Cerebellar nuclear complex (tissue), 1 donor: ENCODE results near the gene GCNT4.

Source experiments
- DNase-seq, 2 experiments: peaks; one replicate each; lab custom pipeline; 2025; lab: John Stamatoyannopoulos, UW

The GCNT4 gene

DNA sequence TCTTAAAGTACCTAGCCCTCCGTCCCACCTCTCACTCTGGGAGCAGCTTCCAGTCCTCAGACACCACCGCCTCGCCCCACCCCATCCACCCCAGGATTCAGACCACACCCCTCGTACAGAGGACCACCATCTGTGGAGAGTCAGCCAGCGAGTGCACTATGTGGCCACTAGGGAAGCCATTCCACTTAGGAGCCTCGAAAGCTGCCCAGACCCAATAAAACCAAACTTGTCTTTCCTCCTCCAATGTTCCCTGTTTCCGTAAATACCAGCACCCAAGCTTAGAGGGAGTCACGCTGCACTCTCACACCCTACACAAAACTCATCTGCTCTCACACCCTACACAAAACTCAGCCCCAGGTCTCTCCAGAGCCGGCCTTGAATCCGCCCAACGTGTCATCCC is 1.9 kb downstream of the GCNT4 start:
- no peak for DNase-seq

DNA sequence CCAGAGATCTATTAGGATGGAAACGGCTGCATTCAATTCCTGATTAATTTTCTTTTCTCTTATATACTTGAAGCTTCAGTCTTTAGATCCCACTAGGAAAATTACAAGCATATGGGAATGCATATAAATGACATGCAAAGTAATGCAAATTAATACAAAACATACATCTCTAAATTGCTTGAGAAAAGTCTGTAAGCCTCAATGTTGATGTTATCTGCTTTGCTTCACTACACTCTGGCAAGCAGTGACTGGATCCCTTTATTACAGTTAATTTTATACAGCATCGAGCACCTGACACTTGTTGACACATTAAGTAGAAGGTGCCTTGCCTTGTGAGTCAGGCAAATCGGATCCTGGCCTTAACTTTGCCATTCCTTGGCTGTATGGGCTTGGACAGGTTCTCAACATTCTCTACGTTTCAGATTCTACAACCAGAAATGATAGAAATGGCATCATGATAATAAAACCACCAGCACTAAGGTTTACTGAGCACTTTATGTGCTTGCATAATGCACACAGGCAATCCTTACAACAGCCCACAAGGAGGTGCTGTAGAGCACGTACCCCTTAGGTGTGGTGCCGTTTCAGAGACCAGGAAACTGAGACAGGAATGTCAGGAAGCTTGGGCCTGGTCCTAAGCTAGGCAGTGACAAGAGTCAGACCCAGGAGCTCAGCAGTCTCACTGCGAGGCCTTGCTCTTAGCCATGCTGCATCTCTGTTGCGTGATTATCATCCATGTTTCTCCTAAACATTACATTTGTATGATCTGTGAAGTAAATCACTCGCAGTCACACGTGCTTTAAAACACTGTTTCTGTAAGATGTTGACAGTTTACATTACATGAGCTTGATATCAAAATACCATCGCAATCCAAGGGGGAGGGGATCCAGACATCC is 2.7 kb downstream of the GCNT4 start:
- no peak for DNase-seq

DNA sequence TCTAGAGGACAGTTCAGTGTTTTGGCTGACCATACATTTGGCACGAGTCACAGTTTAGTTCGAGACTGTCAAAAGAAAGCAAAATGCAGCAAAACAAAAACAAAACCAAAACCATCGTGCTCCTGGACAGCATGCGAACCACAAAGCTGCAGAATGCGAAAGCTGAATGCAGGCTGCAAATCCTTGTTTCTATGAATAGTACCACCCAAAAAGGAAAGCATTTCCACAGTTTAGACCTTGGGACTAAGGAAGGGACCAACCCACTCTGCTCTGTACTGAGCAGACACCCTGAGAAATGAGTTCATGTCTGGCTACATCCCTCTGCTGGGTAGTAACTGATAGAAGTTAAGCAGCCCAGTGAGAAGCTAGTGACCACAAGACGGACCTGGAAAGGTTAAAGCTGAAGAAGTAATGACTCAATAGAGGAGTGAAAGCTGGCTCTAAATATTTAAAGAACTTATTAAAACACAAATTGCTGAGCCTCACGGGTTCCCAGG is 3.9 kb downstream of the GCNT4 start:
- no peak for DNase-seq

DNA sequence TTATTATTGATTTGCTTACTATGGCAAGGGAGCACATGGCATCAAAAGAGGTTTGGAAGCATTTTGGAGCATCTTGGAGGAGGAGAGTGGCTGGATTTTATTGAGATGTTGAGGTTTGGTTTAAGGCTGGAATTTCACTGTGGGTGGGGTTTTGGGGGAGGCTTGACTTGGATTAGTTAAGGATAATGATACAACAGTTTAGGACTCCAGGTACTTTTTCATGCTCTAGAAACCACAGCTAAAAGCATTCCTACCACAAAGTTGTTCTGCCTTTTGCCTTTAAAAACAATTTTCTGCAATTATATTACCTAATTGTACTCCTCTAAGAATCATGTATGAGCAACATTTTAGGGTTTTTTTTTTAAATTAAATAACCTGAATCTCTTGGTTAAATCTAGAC is 5.0 kb downstream of the GCNT4 start:
- DNase-seq, result no peak

DNA sequence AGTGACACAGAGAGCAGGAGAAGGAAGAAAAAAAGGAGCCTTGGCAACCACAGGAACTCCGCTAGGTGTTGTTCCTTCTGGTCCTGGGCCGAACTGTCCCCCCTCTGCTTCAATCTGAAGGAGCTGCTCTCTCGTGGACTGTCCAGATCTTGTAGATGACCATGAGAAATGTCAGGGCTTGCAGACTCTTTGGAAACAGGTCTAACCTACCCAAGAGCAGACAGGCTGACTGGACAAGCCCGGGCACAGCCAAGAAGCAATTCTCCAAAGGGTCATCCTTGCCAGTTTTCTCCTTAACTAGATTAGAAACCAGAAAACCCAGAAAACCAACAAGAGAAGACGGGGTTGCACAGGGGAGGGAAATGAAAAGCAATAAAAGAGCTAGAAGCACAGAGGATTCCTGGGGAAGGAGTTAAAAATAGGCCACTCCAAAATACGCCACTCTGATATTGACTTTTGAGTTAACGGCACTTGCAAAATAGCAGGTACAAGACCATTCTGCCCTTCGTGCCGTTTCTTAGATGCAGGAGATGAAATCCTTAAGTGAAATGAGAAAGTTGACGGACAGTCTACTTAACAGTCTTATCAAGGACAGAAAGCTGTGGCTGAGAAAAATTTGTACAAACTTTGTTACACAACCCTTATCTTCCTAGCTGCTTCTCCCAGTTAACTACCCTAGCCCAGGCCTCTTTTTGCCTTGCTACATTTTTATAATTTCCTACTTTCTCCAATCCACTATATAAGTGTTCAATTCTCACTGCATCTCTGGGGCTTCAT is 5.8 kb downstream of the GCNT4 start:
- no peak for DNase-seq

DNA sequence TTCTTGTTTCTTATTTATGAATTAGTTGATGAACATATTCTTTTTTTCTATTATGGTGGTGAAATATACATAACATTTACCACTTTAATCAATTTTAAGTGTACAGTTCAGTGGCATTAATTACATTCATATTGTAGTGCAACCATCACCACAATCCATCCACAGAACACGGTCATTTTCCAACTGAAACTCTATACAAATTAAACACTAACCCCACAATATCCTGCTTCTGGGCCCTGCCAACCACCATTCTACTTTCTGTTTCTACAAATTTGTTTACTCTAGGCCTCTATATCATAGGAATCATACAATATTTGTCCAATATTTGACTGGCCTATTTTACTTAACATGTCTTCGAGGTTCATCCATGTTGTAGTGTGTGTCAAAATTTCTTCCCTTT is 7.3 kb downstream of the GCNT4 start:
- no peak for DNase-seq

DNA sequence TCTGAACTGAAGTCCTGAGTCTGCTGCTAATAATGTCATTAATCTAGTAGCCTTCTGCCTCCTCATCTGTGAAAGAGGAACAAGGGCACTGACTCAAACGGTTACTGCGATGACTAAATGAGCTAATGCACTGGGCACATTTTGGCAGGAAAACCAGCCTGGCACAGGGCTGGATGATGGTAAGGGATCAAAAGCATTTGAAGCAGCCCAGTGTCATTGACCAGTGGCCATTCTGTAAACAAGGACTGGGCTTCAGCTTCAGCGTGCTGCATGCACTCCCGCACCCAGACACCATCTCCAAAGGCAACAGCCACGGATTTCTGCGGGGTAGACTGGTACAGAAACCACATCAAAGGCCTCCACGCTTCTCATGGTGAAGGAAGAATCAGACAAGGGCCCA is 8.0 kb downstream of the GCNT4 start:
- no peak for DNase-seq

DNA sequence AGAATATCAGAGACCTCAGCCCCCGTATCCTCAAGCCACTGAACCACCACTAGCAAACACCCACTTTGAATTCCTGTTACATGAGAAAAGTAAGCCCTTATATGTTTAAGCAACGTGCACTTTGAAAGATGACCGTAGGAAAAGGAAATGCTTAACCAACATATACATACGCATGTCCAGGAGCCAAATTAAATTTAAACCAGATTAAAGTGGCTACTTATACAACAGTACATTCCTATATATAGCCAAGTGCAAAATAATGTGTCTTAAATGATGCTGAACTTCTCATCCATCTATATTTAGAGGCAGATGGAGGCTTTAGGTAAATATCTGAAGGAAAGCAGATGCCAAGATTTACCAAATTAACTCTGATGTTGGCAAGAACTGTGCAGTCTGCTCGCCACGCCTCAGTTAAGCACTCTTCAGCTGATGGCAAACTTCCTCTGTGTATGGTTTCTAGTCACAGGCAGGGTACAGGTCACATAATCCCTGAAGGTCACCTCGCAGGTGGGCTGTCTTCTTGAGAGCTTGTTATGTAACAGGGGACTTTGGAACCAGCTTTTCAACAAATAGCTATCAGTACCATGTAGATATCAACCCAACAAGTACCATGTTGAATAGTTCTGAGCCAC is 8.6 kb downstream of the GCNT4 start:
- DNase-seq, result no peak

DNA sequence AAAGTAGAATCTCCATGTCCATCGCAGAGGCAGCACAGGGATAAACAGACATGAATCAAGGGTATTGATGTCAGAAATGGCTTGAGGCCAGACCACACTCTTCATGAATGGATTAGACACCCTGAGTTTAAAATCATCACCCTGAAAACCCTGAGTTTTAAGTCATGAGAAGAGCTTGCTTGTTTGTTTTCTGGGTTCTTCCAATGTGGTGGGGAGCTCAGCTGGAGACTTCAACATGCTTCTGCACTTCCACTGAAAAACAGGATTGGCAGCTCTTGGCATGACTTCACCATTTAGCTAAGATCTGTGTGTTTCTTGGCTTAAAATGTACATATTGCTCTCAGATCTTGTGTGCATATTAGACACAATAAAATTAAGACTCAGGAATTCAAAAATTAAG is 9.8 kb downstream of the GCNT4 start:
- no peak for DNase-seq

DNA sequence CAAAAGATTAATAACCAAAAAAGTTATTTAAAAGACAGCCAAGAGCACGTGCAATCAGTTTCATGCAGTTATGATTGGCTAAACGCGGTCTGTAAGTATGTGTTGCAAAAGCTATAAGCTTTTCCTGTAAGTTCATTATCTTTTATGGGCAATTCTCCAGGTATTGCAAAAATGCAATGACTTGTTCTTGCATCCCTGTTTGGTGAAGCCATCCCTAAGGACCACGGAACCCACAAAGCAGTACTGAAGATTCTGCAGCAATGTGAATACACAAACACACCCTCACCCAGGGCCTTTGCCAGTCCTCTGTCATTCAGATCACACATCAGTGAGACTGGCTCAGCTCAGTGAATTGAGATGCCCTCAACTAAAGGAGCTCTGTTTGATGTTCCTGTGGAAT is 11.4 kb downstream of the GCNT4 start:
- no peak for DNase-seq

DNA sequence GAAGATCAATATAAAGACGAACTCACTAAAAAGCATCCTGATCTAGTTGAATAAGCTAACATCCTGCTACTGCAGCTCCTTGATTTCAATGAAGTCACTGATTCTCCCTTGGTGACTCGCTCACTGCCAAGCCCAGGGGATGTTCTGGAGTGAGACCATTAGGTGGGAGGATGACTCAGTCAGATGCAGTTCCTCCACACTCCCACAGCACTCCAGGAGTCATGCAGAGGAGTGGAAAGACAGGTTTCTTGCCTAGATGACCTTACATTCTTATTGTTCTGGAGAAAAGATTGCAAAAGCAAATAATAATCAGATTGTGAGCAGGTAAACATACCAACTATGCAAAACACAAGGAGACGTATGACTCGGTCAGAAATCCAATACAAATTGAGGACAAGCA is 15.3 kb downstream of the GCNT4 start:
- no peak for DNase-seq

DNA sequence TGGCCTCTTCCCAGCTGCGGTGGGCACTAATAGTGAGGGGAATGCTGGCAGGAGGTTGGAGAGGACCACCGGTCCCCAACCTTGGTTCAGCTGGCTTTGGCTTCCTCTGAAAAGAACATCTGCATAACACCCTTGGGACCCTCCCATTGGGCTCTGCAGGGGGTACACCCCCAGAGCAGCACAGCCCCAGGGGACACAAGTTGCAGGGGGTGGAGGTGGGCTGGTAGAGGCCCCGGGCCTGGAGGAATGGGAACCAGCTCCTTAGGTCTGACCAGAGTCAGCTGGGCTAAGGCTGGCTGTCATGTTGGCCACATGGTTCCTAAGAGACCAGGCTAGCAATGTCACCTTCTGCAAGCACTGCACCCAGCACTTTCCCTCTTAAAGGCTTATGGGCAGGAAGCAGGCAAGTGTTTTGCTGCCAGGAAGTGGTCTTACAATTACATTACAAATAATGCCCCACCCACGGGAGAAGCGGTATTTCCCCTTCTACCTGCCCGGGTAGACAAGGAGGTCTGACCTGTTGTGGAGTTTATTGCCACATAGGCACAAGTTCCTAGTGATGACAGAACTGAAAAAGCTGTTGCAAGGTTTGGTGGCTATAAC is 18.1 kb downstream of the GCNT4 start:
- DNase-seq, result no peak

DNA sequence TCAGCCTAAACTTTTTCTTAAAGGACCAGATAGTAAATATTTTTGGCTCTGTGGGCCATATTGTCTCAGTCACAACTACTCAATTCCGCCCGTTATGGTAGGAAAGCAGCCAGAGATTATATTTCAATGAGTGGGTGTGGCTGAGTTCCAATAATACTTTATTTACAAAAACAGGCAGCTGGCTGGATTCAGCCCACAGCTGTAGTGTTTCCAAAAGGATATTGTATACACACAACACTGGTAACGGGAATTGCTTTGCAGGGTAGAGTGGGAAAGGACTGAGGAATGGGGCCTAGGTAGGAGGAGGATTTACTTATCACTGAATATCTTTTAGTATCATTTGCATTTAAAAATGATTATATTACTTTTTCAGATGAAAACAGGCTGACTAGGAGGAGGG is 21.0 kb downstream of the GCNT4 start:
- no peak for DNase-seq

DNA sequence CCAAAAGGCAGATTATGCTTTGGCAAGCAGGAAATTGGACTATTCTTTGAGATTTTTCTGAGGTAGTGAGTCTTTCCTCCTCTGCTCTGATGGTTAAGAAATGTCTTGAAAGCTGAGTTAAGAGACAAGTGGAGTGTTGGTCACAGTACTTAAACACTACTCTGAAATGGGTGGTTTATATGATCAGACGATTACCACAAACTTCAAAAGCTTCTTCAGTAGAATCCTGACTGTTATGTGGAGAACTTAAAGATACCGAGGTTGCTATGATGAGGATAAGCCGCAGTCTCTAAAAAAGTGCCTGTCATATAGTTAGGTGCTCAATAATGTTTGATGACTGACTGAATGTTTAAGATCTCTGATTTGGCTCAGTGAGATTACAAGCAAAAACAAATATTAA is 24.3 kb downstream of the GCNT4 start:
- no peak for DNase-seq

DNA sequence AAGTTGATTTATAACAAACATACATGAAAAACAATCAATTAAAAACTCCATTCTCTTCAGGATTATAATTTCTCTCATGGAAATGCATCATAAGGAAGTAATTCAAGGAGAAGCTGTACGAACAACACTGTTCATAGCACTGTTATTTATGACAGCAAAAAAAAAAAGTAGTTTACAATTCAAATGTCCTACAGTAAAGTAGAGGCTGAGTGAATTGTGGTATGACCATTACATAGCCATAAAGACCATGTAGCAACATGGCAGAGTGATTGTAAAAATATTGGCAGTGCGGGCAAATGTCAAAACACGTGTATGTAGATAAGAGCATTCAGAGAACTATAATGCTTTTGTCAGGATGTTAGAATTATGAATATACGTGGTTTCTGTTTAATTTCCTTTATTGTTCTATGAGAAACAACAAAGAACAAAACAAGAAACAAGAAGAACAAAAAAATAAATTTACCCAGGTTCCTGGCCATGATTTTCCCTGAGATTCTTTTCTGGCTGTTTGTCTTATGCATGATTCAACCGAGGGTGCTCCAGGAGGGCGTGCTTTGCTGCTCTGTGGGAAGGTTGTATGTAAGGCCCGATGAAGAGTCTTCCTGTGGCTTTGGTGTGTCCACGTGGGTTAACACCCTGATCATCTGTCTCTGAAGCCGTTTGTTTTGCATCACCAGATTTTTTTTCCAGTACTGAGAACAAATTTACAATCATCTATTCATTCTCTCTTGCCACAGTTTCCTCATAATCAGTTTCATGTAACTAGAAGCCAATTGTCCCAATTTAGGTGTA is 28.8 kb downstream of the GCNT4 start:
- no peak for DNase-seq

DNA sequence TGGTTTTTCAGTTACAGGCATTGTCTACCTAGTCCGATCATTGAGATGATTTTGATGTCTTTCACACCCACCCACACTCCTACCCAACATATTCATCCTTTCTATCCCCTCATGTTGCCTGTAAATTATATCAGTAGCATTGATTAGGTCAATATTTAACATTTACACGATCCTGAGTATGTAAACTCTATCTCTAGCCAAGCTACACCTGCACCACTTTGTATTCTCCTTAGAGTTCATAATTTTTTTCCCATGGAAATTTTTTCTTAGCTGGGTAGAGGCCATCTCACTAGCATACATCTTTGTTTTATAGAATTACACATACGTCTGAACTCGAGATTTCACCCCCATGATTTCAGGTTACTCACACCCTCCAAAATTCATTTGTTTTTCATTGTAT is 30.6 kb downstream of the GCNT4 start:
- no peak for DNase-seq

DNA sequence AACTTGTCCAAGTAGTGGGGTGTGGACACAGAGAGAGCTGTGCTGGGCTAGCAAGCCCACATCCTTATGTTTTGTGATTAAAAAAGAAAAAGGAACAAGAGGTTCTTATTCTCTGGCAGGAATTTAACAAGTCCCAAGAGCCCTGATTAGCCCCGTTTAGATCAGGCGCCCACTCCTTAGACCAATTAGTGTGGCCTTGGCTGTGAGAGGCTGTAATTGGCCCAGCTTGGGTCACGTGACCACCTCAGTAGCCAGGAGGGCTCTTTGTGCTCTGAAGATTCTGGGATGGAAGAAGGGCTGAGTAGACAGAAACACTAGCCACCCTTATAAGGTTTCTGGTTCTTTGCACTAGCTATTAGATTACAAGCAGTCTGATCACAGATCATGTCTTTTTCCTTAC is 31.1 kb downstream of the GCNT4 start:
- DNase-seq, result no peak

DNA sequence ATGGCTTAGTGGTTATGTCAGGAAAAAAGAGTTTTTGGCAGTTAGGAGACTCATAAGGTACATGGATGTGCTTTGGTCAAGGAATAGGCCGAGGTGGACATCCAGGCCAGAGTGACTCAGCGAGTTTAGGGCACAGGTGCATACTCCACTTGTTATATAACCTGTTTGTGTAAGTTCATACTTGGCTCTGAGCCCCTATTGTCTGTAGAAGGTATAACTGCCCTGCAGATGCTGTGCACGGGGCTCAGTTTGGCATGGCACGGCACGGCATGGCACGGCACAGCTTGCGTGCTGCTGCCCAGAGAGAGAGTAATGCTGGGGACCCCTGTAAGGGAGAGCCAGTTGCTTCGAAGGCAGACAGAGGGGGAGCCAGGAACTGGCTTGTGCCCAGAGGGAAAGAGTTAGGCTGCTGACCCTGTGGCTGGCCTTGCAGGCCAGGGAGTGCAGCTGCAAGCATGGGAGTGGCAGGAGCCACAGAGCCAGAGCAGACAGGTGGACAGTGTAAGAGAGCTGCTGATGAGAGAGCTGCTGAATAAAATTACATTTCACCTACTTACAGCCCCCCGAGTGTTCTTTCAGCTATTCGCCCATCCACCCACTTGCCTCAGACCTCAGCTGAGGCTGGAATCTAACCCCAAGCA is 32.2 kb downstream of the GCNT4 start:
- no peak for DNase-seq

DNA sequence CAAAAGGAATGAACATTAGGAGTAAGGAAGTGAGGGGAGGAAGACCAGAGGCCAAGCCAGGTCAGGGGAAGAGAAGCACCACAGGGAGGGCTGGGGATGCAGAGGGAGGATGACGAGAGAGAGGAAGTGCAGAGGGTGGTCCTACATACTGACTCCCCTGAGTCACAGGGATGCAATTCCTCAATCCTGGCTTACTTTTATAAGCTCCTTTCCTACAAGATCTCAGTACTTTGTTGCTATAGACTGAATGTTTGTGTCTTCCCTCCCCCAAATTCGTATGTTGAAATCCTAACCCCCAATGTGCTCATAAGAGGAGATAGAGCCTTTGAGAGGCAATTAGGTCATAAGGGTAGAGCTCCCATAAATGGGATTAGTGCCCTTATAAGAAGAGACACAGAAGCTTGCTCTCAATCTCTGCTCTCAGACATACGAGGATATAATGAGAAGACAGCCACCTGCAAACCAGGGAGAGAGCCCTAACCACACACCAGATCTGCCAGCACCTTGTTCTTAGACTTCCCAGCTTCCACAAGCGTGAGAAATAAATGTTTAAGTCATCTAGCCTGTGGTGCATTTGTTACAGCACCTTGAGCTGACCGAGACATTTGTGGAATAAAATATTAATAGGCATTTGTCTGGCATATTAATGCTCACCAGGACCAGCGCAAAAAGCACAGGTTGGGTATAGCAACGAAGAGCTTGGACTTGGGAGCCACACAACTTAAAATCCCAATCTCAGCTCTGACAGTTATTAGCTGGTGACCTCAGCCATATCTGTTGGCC is 33.4 kb downstream of the GCNT4 start:
- no peak for DNase-seq

DNA sequence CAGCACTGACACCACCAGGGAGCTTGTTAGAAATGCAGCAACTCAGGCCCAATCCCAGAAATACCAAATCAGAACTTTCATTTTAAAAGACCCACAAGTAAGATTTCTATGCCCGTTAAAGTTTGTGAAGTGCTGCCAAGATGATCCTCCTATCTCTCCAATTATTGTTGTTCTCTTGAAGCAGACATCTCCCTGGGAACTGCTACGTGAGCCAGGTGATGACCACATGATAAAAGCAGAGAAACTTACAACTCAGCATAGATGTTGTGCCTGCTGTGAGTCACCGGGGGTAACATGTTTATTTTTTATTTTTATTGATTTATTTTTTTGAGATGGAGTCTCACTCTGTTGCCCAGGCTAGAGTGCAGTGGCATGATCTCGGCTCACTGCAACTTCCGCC is 34.4 kb downstream of the GCNT4 start:
- DNase-seq, result no peak
